NT2/D1 (cell line): Measurements from ENCODE around the gene MAU2.

Experiments used
- SUZ12 ChIP-seq: IDR thresholded peaks from 2 replicates; pipeline ENCODE4 v1.6.1; 2011; ENCODE audit not compliant: insufficient read length, insufficient read depth; ENCODE audit errors: extremely low read depth
- YY1 ChIP-seq: IDR thresholded peaks from 2 replicates; pipeline ENCODE4 v1.6.1; 2011; ENCODE audit not compliant: insufficient read length, insufficient read depth
- ZNF274 ChIP-seq: IDR thresholded peaks from 2 replicates; pipeline ENCODE4 v1.6.1; 2011; ENCODE audit warnings: mild to moderate bottlenecking, low read depth, low read length

GRCh38 chr19:19306191-19306590, 14.4 kb upstream of the MAU2 start:
- TF ChIP-seq ZNF274 (no peak), YY1 (no peak), SUZ12 (no peak)
